GM19395 (cell line): Measurements from ENCODE around the gene FBN2.

Source experiments
- ATAC-seq: cut with Tn5 transposase; IDR thresholded peaks from one replicate; pipeline ENCODE4 v1.9.1; 2021; ENCODE audit warnings: mild to moderate bottlenecking, moderate library complexity; ENCODE audit not compliant: unreplicated experiment

The FBN2 gene

DNA sequence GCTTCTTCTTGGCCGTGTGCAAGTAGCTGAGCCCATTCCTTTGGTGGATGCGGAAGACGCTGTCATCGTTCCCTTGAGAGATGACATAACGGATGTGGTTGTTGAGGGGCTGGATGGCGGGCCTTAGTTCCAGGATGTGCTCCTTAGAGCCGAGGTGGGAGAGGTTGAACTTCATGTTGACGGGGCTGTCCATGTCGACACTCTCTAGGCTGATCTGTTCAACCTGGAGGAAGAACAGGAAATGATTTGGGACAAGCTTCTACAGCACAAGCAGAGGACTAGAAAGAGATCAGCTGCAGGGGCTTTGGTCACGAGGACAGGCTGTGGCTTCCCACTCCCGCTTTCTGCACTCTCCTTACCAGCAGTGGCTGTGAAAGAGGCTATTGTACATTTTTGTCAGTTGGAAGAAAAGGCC is 278.4 kb downstream of the FBN2 start:
- no peak for ATAC-seq

DNA sequence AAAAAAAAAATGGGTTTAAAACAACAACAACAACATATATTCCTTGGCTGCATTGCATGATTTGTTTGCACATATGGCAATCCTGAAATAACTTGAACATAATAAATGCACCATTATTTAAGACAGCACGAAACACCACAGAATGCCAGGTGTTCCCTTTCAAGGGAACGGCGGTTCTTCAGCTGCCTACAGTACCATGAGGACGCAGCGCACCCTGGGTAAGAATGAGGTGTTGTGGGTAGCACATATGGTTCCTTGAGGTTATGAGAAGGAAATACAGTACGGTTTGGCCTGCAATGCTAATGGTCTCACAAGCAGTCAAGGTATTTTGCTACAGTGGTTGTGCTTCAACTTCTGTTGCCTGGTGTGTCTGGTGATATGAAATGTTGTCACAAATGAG is 279.7 kb downstream of the FBN2 start:
- no peak for ATAC-seq

DNA sequence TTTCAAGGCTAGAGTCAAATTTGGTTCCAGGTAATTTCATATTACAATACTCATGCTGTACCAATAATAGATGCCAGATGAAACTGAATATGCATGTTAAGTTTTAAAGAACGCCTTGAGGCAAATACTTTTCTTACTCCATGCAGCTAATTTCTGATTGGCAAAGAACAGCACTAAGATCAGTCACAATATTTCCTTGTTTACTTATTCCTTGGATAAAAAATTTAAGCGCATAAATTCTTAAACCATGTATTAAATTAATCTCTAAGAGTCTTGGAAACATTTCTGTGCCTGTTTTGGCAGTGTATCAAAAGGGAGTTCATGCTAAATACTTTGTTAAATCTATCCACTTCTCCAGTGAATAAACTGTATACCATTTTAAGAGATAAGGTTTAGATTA is 281.0 kb downstream of the FBN2 start:
- ATAC-seq, result no peak

DNA sequence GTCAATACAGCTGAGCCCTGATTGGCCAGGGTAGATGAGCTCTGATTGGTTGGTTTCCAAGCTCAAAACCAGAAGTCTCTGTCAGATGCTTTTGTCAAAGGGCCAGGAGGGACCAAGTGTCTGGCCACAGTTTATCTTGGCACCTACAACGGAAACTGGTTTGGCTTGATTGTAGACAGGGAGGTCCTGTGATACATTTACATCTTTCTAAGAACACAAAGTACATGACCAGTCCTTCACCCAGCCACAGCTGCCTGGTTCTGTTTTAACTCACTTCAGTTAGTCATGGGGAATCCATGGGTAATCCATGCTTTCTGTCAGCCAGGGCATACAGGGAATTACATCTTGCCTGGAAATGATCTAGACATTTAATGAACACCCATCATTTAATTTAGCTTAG is 283.3 kb downstream of the FBN2 start:
- ATAC-seq, result no peak

DNA sequence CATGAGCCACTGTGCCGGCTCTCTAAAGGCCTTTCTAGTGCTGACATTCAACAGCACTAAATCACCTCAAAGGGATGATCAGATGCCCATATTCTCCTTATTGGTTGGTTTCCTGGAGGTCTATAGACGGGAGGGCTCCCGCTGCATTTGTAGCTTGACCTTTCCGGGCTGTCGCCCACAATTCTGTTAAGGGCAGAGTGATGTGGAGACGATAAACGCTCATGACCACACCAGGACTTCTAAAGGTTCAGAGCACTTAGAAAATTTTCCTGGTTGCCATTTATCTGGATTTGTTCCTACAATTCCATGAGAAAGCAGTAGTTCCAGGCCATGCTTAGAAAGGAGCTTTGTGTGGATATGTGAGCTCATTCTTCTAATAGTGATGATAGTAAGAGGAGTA is 284.2 kb downstream of the FBN2 start:
- ATAC-seq, result no peak

DNA sequence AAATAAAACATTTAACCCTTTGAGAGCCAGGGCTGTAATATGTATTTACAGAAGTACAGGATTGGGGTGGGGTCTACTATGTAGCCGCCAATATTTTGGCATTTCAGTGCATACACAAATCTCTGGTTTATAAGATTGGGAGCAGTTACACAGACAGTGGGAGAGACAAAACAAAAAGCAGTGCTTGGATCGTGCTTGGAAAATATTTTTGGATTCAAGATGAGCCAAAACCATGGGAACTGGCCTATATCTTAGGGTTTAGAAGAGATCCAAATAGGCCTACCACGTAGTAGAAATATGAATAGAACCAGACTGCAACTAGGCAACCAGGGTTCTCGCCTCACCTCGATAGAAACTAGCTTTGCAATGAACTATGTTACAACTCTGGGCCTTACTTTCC is 284.9 kb downstream of the FBN2 start:
- ATAC-seq, result no peak

DNA sequence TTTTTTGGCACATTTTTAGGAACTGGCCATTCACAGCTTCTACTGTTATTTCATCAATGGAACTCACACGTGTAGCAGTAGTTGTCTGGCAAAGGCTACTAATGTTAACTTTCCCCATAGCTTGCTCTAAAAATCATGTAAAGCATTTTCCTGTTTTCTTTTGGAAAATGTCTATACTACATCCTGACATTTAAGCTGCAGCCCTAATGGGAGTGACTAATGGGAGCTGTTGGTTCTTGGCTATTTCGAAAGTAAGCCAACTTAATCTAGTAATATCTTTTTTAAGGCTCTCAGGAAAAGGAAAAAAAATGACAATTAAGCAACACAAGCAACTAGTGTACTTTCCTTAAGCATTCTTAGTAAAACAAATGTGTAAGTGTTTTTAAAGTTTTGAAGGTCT is 285.3 kb downstream of the FBN2 start:
- no peak for ATAC-seq

DNA sequence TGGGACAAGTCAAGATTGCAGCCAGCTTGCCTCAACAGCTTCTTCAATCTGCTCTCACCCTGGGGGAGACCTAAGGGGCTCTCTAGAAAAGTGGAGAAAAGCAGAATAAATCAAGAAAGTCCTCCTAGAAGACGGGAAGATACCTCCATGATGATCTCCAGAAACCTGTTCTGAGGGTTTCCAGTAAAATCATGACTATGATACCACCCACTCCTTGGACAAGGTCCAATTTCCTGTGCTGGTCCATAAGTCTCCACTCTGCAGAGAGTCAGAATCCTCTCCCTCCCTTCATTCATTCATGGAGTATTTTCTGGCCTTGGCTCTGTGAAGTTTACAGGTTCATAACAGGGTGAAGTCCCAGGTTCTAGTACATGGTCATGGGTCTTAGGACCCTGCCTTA is 285.8 kb downstream of the FBN2 start:
- ATAC-seq, result no peak

DNA sequence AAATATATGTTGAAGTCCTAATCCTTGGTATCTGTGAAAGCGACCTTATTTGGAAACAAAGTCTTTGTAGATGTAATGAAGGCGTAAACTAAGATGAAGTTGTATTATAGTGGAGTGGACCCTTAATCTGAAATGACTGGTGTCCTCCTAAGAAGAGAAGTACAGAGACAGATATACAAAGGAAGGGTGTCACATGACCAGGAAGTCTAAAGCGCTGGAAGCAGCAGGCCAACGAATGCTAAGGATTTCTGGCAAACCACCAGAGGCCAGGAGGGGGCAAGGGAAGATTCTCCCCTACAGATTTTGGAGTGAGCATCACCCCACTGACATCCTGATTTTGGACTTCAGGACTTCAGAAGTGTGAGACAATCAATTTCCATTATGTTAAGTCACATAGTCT is 292.1 kb downstream of the FBN2 start:
- ATAC-seq, result no peak

DNA sequence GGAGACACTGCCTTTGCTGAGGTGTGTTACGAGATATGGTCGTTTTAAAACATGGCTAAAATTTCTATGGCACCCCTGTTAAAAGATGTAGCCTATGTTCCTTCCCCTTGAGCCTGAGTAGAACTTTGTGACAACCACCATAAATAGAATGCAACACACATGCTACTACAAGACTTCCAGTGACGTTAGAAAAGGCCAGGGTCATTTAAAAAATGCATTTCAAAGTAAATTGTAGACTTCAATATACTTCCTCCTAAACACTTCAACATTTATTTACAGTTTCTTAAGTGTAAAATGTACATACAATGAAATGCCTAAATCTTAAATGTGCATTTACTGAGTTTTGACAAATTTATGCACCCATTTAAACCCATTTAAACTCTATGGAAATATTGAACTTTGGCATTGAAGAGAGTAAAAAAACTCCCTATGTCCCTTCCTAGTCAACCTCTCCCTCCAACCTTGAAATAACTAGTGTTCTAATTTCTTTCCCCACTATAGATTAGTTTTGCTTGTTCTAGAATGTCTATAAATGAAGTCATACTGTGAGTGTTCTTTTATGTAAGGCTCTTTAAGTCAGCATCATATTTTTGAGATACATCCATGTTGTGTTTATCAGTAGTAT is 294.0 kb downstream of the FBN2 start:
- ATAC-seq, result no peak

DNA sequence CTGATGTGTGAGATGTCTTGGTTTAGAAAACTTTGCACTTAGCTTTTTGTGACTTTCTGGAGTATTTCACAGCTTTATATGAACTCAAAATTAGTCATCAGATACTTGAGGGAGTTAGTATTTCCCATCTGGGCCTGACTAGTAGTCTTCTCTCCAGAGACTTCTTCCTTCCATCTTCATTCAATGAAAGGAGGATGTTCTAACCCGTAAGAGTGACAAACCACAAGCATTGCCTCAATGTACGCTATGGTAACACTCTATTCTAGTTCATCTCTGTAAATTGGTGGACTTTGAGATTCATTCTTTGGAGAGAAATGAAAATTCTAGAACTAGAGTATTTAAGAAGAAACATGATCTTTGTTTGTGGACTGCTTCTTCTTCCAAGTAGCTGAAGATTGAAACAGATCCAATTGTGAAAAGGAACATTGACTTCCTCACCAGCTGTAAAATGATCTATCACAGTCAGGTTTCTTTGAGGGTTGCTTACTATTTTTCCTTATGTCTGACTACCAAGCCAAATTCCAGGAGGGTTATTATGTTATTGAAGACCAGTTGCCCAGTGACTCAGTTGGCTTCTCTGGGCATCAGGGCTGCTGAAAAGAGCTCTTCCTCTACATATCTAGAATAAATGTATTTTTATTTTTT is 296.9 kb downstream of the FBN2 start:
- no peak for ATAC-seq

DNA sequence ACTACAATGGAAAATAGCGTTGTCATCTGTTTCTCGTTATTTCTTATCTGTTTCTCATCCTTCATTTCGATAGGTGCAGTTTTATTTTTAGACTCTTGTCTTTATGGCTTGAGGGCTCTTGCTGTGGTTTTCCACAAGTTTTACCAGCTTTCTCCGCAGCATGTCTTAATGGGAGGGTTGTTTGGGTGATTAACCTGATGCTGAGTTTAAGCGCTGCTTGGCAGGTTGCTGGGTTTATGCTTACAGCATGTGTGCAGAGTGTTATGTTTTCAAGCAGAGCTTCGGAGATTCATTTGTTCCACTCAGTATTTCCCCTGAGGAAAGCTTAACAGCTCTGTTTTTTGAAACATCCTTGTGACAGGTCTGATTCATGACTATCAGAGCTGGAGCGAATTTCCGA is 300.5 kb downstream of the FBN2 start:
- no peak for ATAC-seq

DNA sequence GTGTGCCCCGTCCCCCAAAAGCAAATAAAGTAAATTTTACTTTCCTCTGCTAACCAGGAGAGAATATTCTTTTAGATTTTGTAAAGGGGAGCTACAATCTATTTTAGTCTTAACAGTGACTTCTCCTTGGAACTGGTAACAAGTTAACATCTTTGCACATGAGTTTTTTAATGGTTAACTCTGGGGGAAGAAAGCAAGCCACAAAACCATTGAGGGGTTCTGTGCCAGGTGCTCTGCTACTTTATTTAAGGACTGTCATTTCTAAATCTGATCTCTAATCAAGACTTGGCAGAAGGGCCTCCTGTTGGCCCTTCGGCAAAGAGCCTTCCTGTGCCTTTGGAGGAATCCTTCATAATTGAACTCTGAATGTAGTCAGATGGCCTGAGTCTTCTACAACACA is 301.0 kb downstream of the FBN2 start:
- ATAC-seq, result no peak

DNA sequence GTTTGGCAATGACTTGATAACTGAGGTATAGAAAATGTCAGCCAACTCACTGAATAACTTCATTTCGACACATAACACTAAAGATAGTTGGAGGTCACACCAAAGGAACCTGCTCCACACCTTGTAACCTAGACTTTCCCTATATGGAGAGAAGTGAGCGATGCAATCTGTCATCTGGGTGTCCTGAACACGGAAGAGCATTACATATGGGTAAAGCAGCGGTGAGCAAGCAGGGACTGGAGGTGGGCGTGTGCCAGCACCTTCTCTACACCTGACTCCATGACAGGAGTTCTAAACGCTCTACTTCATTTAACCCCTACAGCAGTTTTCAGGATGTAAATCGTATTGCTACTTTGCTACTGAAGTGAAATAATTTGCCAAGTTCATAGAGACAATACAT is 301.7 kb downstream of the FBN2 start:
- no peak for ATAC-seq

DNA sequence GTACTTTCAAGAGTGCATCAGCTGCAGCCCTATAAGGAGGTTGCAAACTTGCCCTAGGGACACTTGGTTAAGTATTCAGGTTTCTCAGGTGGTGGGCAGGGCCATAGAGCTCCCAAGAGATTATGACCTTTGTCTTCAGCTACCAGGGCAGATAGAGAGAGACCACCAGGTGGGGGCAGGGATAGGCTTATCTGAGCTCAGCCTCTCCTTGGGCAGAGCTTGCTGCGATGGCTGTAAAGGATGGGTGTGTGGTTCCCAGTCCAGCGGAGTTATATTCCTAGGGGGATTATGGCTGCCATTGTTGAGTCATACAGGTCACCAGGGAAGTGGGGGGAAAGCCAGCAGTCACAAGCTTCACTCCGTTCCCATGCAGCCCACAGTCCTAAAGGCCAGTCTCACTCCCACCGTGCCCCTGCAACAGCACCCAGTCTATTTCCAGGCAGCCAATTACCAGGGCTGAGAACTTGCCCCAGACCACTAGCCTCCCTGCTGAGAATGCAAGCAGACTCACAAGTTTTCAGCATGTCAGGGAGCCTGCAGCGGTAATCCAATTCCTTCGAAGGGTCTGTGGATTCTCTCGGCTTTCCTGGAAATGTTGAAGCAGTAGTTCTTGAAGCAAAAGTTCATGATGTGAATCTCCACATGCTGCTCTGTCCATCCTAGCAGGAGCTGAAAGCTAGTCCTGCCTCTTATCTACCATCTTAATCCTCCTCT is 303.0 kb downstream of the FBN2 start:
- no peak for ATAC-seq

DNA sequence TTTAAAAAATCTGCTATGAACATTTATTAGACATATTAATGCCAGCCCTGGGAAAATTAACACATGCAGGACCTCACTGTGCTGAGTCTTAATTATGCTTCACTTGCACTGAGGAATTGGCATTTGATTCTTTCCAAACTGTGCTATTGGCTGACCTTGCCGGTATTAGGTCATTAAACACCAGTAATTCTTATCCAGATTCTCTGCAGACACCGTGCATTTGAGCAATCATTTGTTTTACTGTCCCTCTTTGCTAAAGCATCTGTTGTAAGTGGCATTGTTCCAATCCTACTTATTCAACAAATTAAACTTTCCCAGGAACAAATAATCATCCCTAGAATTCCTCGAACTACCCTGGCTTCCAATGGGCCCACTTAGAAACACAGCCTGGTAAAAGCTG is 309.5 kb downstream of the FBN2 start:
- no peak for ATAC-seq

DNA sequence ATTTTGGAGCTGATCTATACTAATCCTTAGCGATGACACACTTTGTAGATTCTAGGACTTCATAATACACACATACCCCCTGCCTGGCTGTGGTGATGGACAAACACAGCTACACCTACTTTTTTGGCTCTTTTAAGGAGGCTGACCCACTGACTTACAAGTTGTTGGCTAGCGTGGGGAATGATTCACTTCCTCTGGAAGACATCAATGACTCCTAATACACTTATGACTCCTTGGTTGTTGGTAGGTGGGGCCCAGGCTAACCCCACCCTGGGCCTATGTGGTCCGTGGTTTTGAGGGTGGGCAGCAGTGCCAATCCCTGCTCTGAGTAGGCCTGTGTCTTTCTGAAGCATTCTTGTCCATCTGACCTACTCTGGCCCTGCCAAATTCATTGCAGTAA is 310.0 kb downstream of the FBN2 start:
- no peak for ATAC-seq

DNA sequence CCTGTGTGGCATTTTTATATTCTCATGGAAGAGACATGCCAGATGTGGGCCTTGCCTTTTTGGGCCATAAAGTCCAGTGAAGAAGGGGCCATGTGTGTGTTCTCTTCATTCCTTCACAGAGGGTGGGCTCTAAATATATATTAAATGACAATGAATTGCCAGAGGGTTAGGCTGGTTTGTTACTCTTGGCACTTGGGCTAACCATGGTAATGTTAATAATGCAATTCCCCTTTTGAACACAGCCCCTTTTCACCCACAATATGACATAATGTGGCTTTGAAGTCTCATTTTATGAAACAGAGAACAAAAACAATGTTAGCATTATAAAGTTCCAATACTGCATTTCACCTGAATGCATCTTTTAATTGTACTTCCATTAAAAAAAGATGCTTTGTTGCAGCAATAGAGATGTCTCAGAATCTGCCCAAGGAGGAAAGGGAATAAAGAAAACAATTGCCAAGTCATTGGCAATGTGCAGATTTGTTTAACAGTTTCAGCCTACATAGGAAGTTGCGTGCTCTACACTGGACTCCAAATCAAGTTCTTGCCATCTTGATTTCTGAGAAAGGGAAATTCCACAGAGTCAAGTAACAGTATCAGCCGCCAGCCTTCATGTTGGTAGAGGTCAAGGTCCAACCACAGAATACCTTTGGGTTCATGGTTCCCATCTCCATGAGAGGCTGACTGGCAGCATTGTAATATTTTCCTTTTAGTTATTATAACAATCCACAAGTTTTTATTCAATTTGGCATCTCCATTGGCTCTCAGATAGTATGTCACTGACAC is 312.6 kb downstream of the FBN2 start:
- ATAC-seq, result no peak

DNA sequence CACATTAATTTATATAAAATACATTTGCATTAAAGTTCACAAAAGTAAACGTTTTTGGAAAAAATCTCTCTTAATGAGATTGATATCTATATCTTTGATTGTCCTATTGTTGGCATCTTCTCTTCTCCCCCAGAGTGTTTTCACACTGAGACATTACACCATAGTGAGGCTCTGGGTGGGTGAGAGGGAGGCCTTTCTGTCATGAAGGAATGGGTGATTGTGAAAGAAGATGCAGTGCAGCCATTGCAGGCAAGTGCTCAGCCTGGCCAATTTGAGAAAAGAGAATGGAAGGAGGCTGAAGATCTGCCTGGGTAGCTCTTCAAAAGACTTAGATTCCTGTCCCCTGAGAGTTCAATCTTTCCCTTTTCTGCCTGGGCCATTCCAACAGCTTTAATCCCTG is 313.7 kb downstream of the FBN2 start:
- no peak for ATAC-seq

DNA sequence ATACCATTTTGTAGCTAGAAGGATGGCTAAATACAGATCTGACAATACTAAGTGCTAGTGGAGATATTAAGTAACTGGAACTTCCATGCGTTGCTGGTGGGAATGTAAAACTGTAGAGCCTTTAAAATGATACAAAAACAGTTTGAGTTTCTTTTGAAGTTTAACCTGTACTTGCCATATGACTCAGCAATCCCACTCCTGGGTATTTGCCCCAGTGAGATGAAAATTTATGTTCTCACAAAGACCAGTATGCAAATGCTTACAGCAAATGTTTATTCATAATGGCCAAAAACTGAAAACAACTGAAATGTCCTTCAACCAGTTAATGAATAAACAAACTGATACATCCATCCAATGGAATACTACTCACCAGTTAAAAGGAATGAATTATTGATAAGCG is 317.2 kb downstream of the FBN2 start:
- ATAC-seq, result no peak

DNA sequence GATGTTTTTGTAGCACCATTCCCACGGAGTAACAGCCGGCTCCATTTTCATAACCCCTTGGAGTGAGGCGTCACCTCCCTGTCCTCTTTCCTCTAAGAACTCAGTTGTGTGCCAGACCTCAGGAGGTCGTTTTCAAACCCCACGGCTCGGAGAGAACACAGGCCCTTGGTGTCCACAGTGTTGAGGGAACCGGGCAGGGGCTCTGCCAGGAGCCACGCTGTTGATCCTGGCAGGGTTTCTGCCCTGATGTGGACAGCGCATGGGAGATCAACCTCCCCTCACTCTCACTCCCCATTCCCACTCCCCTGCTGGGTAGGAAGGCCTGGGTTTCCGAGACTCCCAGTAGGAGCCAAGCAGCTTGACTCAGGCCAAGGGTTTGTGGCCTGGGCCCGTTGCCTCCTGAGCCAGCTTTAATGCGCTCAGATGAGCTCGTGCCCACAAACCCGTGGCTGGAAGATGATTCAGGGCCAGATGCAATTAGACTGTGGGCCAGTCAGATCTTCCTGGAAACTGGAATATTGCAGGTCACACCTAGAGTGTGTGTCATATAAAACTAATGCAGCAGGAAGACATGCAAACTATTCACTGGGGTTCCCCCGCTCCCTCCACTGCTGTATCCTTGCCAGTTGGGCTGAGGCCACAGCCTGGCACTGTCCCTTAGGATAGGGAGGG is 321.0 kb downstream of the FBN2 start:
- ATAC-seq, result no peak
